PFSK-1 (cell line): ENCODE results near the gene SLFN13.

ENCODE experiments used
- FOXP2 ChIP-seq: optimal IDR thresholded peaks from 2 replicates; pipeline ENCODE3; 2011; ENCODE audit warnings: borderline replicate concordance, control low read depth, inconsistent platforms; ENCODE audit not compliant: insufficient read depth; ENCODE audit errors: extremely low read length, extremely low read depth
- POLR2AphosphoS5 ChIP-seq: IDR thresholded peaks from 2 replicates; pipeline ENCODE4 v1.6.1; 2012; ENCODE audit warnings: low read depth, mild to moderate bottlenecking, control low read depth, low read length, moderate library complexity
- SIN3A ChIP-seq: IDR thresholded peaks from 2 replicates; pipeline ENCODE4 v1.6.1; 2012; ENCODE audit warnings: mild to moderate bottlenecking, low read length, moderate library complexity, borderline replicate concordance; ENCODE audit not compliant: insufficient read depth
- TAF1 ChIP-seq: IDR thresholded peaks from 2 replicates; pipeline ENCODE4 v1.6.1; 2012; ENCODE audit warnings: low read length, control low read depth, borderline replicate concordance; ENCODE audit not compliant: insufficient read depth
- TF ChIP-seq, protein P1 (sequence below), 2 experiments: IDR thresholded peaks; 2 replicates each; pipeline versions ENCODE4 v1.6.1 to v1.8.0; 2011 to 2012; ENCODE audit warnings: low read depth in 2 of 2, low read length in 2 of 2, control low read depth in 1 of 2, inconsistent platforms in 1 of 2, mild to moderate bottlenecking in 1 of 2, moderate library complexity in 1 of 2; ENCODE audit not compliant: insufficient read depth in 1 of 2

Gene SLFN13

GRCh38 chr17:35488991-35489390 is 40.4 kb upstream of the SLFN13 start:
- no peak for TF ChIP-seq POLR2AphosphoS5
- TF ChIP-seq TAF1 = no peak
- no peak for TF ChIP-seq FOXP2
- TF ChIP-seq, protein P1, sequence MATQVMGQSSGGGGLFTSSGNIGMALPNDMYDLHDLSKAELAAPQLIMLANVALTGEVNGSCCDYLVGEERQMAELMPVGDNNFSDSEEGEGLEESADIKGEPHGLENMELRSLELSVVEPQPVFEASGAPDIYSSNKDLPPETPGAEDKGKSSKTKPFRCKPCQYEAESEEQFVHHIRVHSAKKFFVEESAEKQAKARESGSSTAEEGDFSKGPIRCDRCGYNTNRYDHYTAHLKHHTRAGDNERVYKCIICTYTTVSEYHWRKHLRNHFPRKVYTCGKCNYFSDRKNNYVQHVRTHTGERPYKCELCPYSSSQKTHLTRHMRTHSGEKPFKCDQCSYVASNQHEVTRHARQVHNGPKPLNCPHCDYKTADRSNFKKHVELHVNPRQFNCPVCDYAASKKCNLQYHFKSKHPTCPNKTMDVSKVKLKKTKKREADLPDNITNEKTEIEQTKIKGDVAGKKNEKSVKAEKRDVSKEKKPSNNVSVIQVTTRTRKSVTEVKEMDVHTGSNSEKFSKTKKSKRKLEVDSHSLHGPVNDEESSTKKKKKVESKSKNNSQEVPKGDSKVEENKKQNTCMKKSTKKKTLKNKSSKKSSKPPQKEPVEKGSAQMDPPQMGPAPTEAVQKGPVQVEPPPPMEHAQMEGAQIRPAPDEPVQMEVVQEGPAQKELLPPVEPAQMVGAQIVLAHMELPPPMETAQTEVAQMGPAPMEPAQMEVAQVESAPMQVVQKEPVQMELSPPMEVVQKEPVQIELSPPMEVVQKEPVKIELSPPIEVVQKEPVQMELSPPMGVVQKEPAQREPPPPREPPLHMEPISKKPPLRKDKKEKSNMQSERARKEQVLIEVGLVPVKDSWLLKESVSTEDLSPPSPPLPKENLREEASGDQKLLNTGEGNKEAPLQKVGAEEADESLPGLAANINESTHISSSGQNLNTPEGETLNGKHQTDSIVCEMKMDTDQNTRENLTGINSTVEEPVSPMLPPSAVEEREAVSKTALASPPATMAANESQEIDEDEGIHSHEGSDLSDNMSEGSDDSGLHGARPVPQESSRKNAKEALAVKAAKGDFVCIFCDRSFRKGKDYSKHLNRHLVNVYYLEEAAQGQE (IDR thresholded peaks at IDR 0.05; ENCODE audit: insufficient read depth in 1 of 2, low read depth in 2 of 2, low read length in 2 of 2) = no peak
- no peak for TF ChIP-seq SIN3A

DNA sequence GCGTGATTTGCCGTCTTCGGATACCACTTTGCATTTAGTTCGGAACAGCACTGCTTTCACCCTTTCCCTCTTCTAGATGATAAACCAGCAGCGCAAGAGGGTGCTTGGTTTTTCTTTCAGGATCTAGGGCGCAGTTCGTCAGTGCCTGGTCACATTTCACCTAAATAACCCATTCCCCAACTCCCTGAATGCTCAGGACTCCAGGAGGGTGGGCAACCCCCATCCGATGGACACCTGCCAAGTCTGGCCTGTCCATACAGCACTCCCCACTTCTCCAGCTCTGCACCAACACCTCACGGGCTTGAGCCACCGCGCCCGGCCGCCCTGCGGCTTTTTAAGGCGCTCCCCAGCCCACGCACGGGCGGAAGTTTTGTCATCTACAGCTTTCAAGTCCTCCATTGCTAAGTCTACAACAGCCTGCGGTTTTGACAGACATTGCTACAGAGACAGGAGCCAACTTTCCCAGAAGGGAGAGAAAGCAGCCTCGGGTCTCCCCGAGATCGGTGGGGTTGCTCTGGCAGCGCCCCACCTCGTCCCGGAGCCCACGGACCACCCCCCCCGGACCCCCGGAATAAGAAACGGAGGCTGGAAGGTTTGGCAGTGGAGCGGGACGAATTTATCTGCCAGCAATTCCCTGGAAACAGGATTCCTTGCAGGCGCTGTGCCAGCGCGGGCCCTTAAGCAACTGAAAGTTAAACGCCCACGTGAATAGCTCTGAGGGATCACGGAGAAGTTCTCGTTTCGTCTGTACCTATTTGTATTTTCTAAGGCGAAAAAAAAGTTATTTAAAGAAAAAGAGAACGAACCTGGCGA is 38.6 kb upstream of the SLFN13 start:
- TF ChIP-seq POLR2AphosphoS5 (no peak), FOXP2 (no peak), SIN3A (no peak)
- TF ChIP-seq, protein P1 (IDR thresholded peaks at IDR 0.05; ENCODE audit: insufficient read depth in 1 of 2, low read depth in 2 of 2, low read length in 2 of 2) = no peak

DNA sequence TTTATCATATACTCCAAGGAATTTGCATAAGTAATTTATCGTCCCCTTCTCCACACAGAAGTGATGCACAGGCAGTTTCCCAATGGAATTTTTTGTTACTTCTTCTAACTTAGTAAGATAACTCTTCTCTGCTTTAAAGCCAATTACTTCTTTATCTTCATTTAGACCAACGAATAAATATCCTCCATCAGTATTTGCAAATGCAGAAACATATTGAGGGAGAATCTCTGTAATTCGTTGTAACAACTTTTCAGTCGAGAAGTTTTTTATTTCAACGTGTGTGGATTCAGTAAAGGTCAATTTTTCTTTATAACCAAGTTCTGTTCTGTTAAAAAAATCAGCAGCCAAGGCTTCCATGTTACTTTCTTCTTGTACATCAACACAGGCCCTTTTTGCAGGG is 30.7 kb upstream of the SLFN13 start:
- TF ChIP-seq TAF1 = no peak
- TF ChIP-seq FOXP2 = no peak
- no peak for TF ChIP-seq POLR2AphosphoS5
- TF ChIP-seq, protein P1 (IDR thresholded peaks at IDR 0.05; ENCODE audit: insufficient read depth in 1 of 2, low read depth in 2 of 2, low read length in 2 of 2) = no peak
- TF ChIP-seq SIN3A = no peak

DNA sequence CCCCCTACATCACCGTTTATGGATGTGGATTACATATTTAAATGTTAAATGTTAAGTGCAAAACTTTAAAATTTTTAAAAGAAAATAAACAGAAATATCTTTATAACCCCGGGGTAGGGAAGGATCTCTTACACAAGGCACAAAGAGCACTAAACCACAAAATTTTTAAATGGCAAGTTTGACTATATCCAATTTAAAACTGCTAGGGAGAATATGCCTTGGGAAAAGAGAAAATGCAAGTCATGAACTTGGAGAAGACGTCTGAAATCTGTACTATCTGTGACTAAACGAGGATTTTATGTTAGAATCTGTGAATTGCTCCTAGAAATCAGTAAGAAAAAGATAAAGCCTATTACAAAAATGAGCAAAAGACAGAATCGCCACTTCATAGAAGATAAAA is 28.7 kb upstream of the SLFN13 start:
- no peak for TF ChIP-seq FOXP2
- no peak for TF ChIP-seq TAF1
- TF ChIP-seq SIN3A = no peak
- no peak for TF ChIP-seq POLR2AphosphoS5
- TF ChIP-seq, protein P1 (IDR thresholded peaks at IDR 0.05; ENCODE audit: insufficient read depth in 1 of 2, low read depth in 2 of 2, low read length in 2 of 2) = no peak
